GM21529 (cell line): ENCODE measurements around the gene PLAAT3.
"Not testable (repeated sequence)": the region's sequence is repeated elsewhere in the genome, so short reads cannot be mapped to it uniquely, and the experiment has no call there.

ENCODE experiments used
- ATAC-seq: cut with Tn5 transposase; IDR thresholded peaks from one replicate; pipeline ENCODE4 v1.9.1; 2021; ENCODE audit not compliant: unreplicated experiment

PLAAT3 gene

DNA sequence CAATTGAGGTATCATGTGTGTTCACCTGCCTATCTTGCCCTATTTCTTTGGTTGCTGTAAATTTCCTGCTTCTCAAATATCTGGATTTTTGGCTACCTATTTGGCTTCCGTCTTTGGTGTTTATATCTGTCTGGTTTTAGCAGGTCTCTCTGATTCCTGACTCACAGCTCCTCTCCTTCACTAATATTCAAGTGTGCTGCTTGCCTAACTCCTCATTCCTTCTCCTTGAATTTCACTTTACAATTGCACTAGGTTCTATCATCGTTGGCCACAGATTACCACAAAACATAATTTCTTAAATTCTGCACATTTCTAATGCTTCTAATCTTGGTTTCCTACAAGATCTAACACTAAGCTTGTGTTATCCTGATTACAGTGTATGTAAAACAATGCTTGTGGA, 71.7 kb downstream of the PLAAT3 start:
- ATAC-seq, result not testable (repeated sequence)

- peak; percentile 25 for ATAC-seq
Measured at GRCh38 chr11:63537293-63538101, 76.7 kb downstream of the PLAAT3 start.

DNA sequence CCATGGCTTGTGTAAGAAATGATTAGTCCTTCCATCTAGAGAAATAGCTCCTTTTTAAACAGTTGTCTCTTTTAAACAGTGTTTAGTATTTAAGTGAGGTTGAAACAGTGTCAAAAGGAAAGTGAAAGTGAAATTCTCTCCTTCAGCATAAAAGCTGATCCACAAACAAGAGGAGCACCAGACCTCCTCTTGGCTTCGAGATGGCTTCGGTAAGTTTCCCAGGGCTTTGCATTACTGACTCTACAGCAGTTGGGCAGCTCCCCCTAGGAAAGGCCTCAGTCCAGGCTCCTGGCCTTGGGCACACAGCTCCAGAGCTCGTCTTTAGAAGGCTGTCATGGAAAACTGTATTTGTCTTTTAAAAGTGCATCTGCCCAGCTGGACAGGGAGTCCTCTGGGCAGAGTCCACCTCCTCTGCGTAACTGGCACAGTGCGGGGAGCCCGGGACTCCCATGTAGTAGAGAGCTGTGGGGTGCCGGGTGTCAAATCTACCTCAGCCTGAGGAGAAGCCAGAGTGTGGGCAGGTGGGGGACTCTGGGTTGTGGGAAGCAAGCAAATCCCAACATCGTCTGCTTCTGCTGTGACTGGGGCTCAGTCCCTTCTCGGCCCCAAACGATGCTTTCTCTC, 77.5 kb downstream of the PLAAT3 start, which contains the start of gene PLAAT4:
Gene PLAAT4 (plus strand): TSS at position 140 of the 624 bp plus-strand sequence. CDS start 61 bp downstream, at position 201.
- ATAC-seq, result peak; percentile 50

- ATAC-seq, result no peak
Measured at GRCh38 chr11:63535734-63536133, 78.5 kb downstream of the PLAAT3 start.

GRCh38 chr11:63534895-63535461, 79.3 kb downstream of the PLAAT3 start:
- ATAC-seq, result no peak

GRCh38 chr11:63534076-63534475, 80.2 kb downstream of the PLAAT3 start:
- no peak for ATAC-seq

- ATAC-seq, result no peak
Measured at GRCh38 chr11:63532799-63533475, 81.3 kb downstream of the PLAAT3 start.

GRCh38 chr11:63532117-63532516, 82.1 kb downstream of the PLAAT3 start:
- ATAC-seq, result no peak

GRCh38 chr11:63531074-63531792, 83.0 kb downstream of the PLAAT3 start:
- peak; percentile 70 for ATAC-seq

- ATAC-seq, result no peak
Measured at GRCh38 chr11:63530021-63530420, 84.2 kb downstream of the PLAAT3 start.

GRCh38 chr11:63529373-63529772, 84.9 kb downstream of the PLAAT3 start:
- not testable (repeated sequence) for ATAC-seq

GRCh38 chr11:63528729-63529278, 85.4 kb downstream of the PLAAT3 start:
- not testable (repeated sequence) for ATAC-seq

GRCh38 chr11:63528156-63528555, 86.1 kb downstream of the PLAAT3 start:
- ATAC-seq, result not testable (repeated sequence)

DNA sequence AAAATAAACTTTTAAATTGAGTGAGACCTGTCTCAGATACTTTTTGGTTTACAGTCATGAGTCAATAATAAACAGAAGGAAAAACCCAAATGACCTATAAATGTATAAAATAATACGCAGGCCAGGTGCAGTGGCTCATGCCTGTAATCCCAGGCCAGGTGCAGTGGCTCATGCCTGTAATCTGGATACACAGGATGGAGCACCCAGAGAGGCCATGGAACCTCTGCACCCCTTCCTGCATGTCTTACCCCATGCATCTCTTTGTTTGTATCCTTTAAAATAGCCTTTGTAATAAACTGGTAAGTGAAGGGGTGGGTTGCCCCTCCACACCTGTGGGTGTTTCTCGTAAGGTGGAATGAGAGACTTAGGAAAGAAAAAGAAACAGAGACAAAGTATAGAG, 86.6 kb downstream of the PLAAT3 start:
- ATAC-seq, result no peak
